HFFc6 (cell line): ENCODE data around the gene CALCA. TPM values are rescaled to one million over a fixed set of nuclear protein-coding genes. Genes with fewer than 3 reads are reported as not detected.
"Not testable (repeated sequence)": the region's sequence is repeated elsewhere in the genome, so short reads cannot be mapped to it uniquely, and the experiment has no call there.

Source experiments
- DNase-seq: peaks from one replicate; pipeline ENCODE4 v3.0.0-alpha.2; 2018
- H3K27ac Mint-ChIP-seq: 2 replicates; pipeline ENCODE4 v1.8.0; 2020; ENCODE audit warnings: mild to moderate bottlenecking, mixed read lengths
- H3K27me3 Mint-ChIP-seq: 2 replicates; pipeline ENCODE4 v1.8.0; 2021; ENCODE audit warnings: mild to moderate bottlenecking, moderate library complexity, mixed read lengths; ENCODE audit not compliant: insufficient read depth
- H3K36me3 Mint-ChIP-seq: 2 replicates; pipeline ENCODE4 v1.8.0; 2021; ENCODE audit warnings: low read depth, mixed read lengths
- H3K4me1 Mint-ChIP-seq: 2 replicates; pipeline ENCODE4 v1.8.0; 2020; ENCODE audit warnings: low read depth, mixed read lengths
- H3K4me3 Mint-ChIP-seq: 2 replicates; pipeline ENCODE4 v1.8.0; 2020; ENCODE audit warnings: mild to moderate bottlenecking, moderate library complexity, mixed read lengths
- H3K9me3 Mint-ChIP-seq: 2 replicates; pipeline ENCODE4 v1.8.0; 2020; ENCODE audit warnings: mild to moderate bottlenecking, mixed read lengths
- CTCF ChIP-seq: fragments of 200-600 bp; sonication (generic); IDR thresholded peaks from 2 replicates; pipeline ENCODE4 v1.5.0; 2021; ENCODE audit warnings: antibody characterized with exemption, mild to moderate bottlenecking
- long read RNA-seq: library from polyadenylated mRNA; unstranded; transcript quantifications from one replicate; pipeline ENCODE4 v2.0.0, GENCODE V29; 2019
- total RNA-seq, 6 experiments: library from RNA; stranded (reverse); fragmentation: NEBNext Ultra II Directional; extraction: Animal tissue kit (Norgen Biotek cat#: 25700); gene quantifications; 2 replicates in 1 of 6; 3 replicates in 5 of 6; pipeline ENCODE4 v1.2.3, GENCODE V29; 2021

The CALCA gene
- total RNA-seq, result not detected
- long read RNA-seq, result 0 reads

GRCh38 chr11:14971865-14972580, at the start of gene CALCA:
Gene CALCA, minus strand, starts transcription at chr11:14972351. Its CDS starts 1,159 bp downstream, at chr11:14971192.
- TF ChIP-seq CTCF, result no peak
- Mint-ChIP-seq H3K4me3 (peak within 1 kb of the TSS; percentile 23; the same call in 1 of the 2 replicates), H3K27ac (no peak within 1 kb of the TSS), H3K9me3 (no peaks in the 10 kb centered on the region), H3K27me3 (peaks cover 48% of the 10 kb centered on the region), H3K4me1 (peaks cover 15% of the 10 kb centered on the region), H3K36me3 (no peaks in the 10 kb centered on the region)
- no peak for DNase-seq

- 0 out of 2 replicates have a peak, but pooled peaks cover 6% of the 10 kb centered on the region for H3K9me3 Mint-ChIP-seq
- DNase-seq, result no peak
- no peaks in the 10 kb centered on the region for H3K36me3 Mint-ChIP-seq
- no peaks in the 10 kb centered on the region; the same call in 1 of the 2 replicates for H3K27me3 Mint-ChIP-seq
- no peak overlapping the region for H3K4me3 Mint-ChIP-seq
- no peak overlapping the region for H3K27ac Mint-ChIP-seq
- no peaks in the 10 kb centered on the region for H3K4me1 Mint-ChIP-seq
- TF ChIP-seq CTCF, result no peak
These were observed 44.0 kb upstream of the CALCA start for GRCh38 chr11:15016200-15016599.

- no peak for DNase-seq
- Mint-ChIP-seq H3K27me3 (no peaks in the 10 kb centered on the region; the same call in 1 of the 2 replicates), H3K27ac (no peak overlapping the region), H3K9me3 (no peaks in the 10 kb centered on the region), H3K4me1 (no peaks in the 10 kb centered on the region), H3K36me3 (no peaks in the 10 kb centered on the region), H3K4me3 (no peak overlapping the region)
- TF ChIP-seq CTCF, result no peak
These were observed 39.7 kb upstream of the CALCA start for GRCh38 chr11:15011776-15012345.

DNA sequence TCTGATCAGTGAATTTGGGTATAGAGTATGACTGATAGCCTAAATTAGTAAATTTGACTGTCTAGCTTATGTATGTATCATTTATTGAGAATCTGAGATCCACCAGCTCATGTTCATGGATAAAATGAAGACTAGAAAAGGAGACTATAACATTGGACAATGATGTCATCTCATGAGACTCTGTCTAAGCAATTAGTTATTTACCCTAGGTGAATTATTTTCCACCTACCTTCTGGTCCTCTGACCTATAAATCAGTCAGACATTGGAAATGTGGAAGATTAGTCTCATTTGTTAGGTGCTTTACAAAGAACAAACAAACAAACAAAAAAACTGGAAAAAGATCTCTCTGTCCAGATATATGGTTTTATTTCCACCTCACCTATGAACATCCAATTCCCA, 38.7 kb upstream of the CALCA start:
- no peak overlapping the region for H3K27ac Mint-ChIP-seq

DNA sequence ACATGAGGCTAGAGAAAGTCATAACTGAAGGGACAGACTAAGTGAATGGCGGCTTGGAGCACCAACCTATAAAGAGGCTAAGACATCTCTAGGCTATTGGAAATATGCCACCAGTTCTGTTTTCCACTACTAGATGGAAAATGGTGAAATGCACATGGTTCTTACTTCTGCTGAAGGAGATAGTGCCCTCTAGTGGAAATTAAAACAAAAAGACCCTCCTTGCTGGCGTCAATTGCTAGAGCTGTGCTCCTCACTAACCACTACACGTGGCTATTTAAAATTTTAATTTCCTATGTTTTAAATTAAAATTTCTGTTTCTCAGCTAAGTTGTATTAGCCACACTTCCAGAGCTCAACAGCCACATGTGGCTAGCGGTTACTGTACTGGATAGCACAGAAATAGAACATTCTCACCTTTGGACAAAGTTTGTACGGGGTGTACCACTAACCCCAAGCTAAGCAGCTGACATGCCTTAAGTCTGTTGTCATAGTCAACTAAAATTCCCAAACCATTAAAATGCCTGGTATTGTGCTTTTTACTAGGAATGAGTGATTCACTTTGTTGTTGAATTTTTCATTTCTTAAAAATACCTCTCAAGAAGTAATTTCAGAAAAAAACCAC, 34.1 kb upstream of the CALCA start:
- Mint-ChIP-seq H3K4me3 (no peak overlapping the region), H3K27ac (no peak overlapping the region), H3K27me3 (no peaks in the 10 kb centered on the region; the same call in 1 of the 2 replicates), H3K9me3 (no peaks in the 10 kb centered on the region), H3K4me1 (no peaks in the 10 kb centered on the region), H3K36me3 (no peaks in the 10 kb centered on the region)
- peak; percentile 78 for TF ChIP-seq CTCF
- peak; percentile 53 for DNase-seq

More for the DNA sequence above, 38.7 kb upstream of the CALCA start:
- H3K27me3 Mint-ChIP-seq, result no peaks in the 10 kb centered on the region; the same call in 1 of the 2 replicates
- no peaks in the 10 kb centered on the region for H3K9me3 Mint-ChIP-seq
- H3K4me1 Mint-ChIP-seq, result no peaks in the 10 kb centered on the region
- no peak for TF ChIP-seq CTCF
- no peaks in the 10 kb centered on the region for H3K36me3 Mint-ChIP-seq
- no peak for DNase-seq
- no peak overlapping the region for H3K4me3 Mint-ChIP-seq

GRCh38 chr11:14988133-14988532, 16.0 kb upstream of the CALCA start:
- not testable (repeated sequence) for H3K4me3 Mint-ChIP-seq, H3K27ac Mint-ChIP-seq, H3K36me3 Mint-ChIP-seq, H3K9me3 Mint-ChIP-seq, H3K4me1 Mint-ChIP-seq, H3K27me3 Mint-ChIP-seq, DNase-seq
